HG02973 (cell line): ENCODE measurements around the gene UNK.
"Not testable (repeated sequence)": the region's sequence is repeated elsewhere in the genome, so short reads cannot be mapped to it uniquely, and the experiment has no call there.

Source experiments
- ATAC-seq: cut with Tn5 transposase; IDR thresholded peaks from one replicate; pipeline ENCODE4 v1.9.1; 2021; ENCODE audit warnings: moderate library complexity; ENCODE audit not compliant: unreplicated experiment

The UNK gene

GRCh38 chr17:75846692-75847613 is 62.3 kb downstream of the UNK start:
- no peak for ATAC-seq

DNA sequence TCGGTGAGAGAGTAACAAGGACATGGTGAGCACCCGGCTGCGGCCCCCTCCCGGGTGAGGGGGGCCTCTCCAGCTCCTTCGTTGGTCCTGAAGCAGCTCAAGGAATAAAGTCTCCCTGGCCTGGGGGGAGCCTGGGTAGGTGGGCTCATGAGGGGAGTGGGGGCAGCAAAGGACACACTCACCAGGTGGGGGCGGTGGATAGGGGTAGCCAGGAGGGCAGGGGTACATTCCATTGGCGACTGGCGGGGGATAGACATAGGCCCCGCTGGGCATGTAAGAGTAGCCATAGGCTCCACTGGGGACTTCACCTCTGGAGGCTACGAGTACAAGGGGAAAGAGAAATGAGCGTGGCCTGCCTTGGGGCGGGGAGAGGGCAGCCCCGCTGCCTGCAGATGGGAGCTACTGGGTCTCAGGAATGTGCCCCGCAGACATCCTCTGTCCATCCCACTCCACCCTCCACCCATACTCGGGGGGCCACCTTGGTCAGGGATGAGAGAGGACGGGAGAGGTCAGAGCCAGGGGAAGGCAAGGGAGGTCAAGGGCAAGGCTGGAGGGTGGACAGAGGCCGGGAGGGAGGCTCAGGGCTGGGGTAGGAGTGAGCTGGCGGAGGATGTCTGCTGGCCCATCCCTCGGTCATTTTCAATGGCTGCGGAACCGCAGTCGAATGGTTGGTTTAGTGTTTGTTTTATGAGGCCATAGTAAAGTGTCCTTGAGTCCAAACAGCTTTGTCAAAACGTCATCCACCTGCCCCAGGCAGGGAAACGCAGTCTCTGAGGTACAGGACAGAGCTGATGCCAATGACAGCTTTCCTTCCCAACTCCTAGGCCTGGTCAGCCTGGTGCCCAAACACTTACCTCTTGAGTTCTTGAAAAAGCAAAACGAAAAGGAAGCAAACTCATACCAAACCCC is 63.3 kb downstream of the UNK start:
- ATAC-seq = no peak

DNA sequence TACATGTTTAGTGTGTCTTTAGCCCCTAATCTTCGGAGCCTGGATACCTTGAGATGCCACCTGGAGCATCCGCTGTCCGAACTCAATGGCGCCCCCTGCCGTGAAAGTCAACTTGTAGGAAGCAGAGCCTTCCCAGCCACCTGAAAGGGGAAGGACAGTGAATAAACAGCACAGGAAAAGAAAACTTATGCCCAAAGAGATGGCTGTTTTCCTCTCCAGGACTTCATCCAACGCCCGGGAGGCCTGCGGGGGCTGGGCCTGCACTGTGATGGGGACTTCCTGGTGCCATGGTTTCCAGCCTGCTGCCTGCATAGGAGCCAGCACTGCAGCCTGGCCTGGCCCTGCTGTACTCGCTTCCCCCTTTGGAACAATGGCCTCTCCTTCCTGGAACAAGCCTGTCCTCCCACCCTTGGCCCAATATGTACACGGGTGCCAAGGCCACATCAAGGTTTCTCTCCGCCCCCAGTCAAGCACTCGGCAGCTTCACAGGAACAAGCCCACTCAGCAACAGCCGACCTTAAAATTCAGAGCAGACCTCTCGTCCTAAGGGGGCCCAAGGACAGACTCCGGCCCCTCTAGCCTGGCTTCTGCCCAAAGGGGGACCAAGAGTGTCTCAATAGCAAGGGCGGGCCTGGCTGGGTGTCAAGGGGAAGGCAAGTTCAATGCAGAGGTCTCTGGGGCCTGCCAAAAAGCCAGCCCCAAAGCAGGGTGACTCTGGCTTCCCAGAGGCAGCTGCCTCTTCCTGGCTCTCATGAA is 64.1 kb downstream of the UNK start:
- no peak for ATAC-seq

GRCh38 chr17:75849279-75849646 is 64.7 kb downstream of the UNK start:
- ATAC-seq = no peak

DNA sequence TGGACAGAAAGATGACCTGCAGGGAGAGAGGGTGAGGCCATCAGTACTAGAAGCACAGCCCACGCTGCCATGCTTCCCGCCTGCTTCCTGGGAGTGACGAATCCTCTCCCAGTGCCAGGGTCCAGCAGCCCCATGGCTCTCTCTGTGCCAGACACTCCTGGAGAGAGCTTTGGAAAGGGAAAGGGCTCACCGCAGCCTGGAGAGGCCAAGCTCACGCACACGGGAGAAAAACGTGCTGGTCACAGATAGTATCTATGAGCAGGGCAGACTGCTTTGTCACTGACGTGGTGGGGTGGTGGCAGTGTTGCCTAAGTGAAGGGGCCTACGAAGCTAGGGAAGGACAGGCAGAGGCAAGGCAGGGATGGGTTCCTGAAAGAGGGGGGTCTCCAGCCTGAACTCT is 65.1 kb downstream of the UNK start:
- ATAC-seq = no peak

GRCh38 chr17:75850928-75851692 is 66.5 kb downstream of the UNK start:
- ATAC-seq = no peak

DNA sequence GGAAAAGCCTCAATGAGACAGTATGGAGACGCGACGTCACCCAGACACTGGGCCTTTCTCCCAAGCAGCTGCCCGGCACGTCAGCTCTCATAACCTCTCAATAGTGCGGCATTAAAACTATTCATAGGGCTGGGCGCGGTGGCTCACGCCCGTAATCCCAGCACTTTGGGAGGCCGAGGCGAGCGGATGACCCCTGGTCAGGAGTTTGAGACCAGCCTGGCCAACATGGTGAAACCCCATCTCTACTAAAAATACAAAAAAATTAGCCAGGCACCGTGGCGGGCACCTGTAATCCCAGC is 67.0 kb downstream of the UNK start:
- ATAC-seq = not testable (repeated sequence)

GRCh38 chr17:75853433-75853832 is 68.8 kb downstream of the UNK start:
- ATAC-seq = no peak

GRCh38 chr17:75854101-75854748 is 69.6 kb downstream of the UNK start:
- ATAC-seq = no peak

- no peak for ATAC-seq
Observed at GRCh38 chr17:75854881-75855309, 70.3 kb downstream of the UNK start.

DNA sequence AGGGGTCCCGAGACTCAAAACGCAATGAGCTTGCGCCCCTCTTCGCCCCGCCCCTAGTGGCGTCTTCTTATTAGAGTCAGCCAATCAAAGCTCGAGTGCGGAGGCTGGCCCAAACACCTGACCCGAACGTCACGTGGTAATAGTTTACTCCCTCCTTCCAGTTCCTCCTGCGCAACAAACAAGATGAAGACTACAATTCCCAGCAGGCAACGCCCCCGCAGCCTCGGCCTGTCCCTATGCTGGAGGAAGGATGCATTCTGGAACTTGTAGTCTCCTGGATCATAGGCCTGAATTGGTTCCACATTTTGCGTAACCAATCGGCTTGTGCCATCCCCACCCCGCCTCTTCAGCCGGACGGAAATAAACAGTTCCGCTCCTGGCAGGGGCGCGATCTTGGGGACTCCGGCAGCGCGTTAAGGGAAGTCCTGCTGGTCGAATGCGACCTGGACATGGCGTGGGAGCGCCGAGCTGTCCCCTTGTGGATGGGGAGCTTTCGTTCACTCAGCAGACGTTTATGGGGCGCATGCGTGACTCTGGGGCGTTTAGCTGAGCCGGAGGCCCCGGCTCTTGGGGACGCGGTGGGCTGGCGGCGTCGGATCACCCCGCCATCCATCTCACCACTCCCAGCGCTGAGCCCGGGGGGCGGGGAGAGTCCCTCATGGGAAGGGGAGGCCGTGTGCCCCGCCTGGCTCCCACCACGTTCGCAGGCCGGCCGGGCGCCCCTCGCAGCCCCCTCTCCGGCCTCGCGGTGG is 70.9 kb downstream of the UNK start, which contains the start of gene WBP2:
WBP2 (minus strand) TSS at position 26 of the 752 bp plus-strand sequence. CDS start 38 bp downstream, outside the sequence.
- ATAC-seq = peak; percentile 81

GRCh38 chr17:75856062-75856756 is 71.6 kb downstream of the UNK start:
- peak; percentile 28 for ATAC-seq

- ATAC-seq = not testable (repeated sequence)
Observed at GRCh38 chr17:75859358-75859757, 74.8 kb downstream of the UNK start.

DNA sequence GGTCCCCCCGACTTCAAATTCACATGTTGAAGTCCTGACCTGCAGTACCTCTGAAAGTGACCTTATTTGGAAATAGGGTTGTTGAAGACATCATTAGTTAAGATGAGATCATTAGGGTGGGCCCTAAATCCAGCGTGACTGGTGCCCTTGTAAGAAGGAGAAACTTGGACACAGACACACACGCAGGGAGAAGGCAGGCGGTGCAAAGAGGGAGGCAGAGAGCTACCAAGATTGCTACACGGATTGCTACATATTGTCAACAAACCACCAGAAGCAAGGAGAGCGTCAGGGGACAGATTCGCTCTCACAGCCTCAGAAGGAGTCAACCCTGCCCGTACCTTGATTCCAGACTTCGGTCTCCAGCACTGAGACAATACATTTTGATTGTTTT is 77.3 kb downstream of the UNK start:
- no peak for ATAC-seq

- ATAC-seq = peak; percentile 82
Observed at GRCh38 chr17:75864448-75864871, 79.9 kb downstream of the UNK start.

- peak; percentile 6 for ATAC-seq
Observed at GRCh38 chr17:75864887-75865286, 80.3 kb downstream of the UNK start.

GRCh38 chr17:75865404-75866188 is 81.0 kb downstream of the UNK start:
- ATAC-seq = not testable (repeated sequence)
